T-helper 2 cell treated with Interferon-gamma antibody and Interleukin-4, amounts not matched to agents 5 μg/mL and 100 μg/mL, for 36 hours (primary cell): ENCODE measurements around the gene MYH15.

ENCODE experiments used
- DNase-seq: peaks from one replicate; pipeline ENCODE4 v3.0.0; 2021; ENCODE audit warnings: low spot score
- H3K27ac Mint-ChIP-seq: one replicate; pipeline ENCODE4 v1.8.0; 2021; ENCODE audit warnings: mild to moderate bottlenecking, mixed read lengths
- H3K27me3 Mint-ChIP-seq: one replicate; pipeline ENCODE4 v1.8.0; 2021; ENCODE audit warnings: low read depth, mixed read lengths
- H3K36me3 Mint-ChIP-seq: one replicate; pipeline ENCODE4 v1.8.0; 2021; ENCODE audit warnings: low read depth, mixed read lengths
- H3K4me1 Mint-ChIP-seq: one replicate; pipeline ENCODE4 v1.8.0; 2021; ENCODE audit warnings: low read depth, mixed read lengths
- H3K4me3 Mint-ChIP-seq: one replicate; pipeline ENCODE4 v1.8.0; 2022; ENCODE audit warnings: mild to moderate bottlenecking, moderate library complexity, mixed read lengths
- H3K9me3 Mint-ChIP-seq: one replicate; pipeline ENCODE4 v1.8.0; 2021; ENCODE audit warnings: mixed read lengths

MYH15 gene

GRCh38 chr3:108447096-108447847 is 63.1 kb downstream of the MYH15 start:
- Mint-ChIP-seq H3K9me3 (peaks cover 24% of the 10 kb centered on the region), H3K27me3 (peaks cover 5% of the 10 kb centered on the region), H3K4me1 (no peaks in the 10 kb centered on the region), H3K27ac (no peak overlapping the region), H3K36me3 (peaks cover 5% of the 10 kb centered on the region), H3K4me3 (no peak overlapping the region)
- no peak for DNase-seq

DNA sequence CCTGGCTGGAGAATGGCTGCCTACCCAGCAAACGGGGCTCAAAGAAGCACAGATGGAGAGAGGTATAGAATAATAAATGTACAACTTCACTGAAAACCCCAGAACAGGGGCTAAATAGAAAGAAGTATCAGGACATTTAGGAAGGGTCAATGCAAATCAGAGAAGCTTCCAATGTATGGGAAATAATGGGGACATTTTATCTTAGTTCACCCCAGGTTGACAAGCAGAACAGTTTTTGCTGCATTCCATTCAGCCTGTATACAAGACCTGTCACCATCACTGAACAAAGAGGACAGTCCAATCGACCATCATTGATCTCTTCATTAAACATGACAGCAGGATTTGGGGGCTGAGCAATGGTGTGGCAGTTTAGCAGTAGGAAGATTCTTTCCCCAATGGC is 68.1 kb downstream of the MYH15 start:
- Mint-ChIP-seq H3K9me3 (peaks cover 12% of the 10 kb centered on the region), H3K4me1 (no peaks in the 10 kb centered on the region), H3K27me3 (peaks cover 4% of the 10 kb centered on the region), H3K4me3 (no peak overlapping the region), H3K27ac (no peak overlapping the region), H3K36me3 (peaks cover 4% of the 10 kb centered on the region)
- no peak for DNase-seq

DNA sequence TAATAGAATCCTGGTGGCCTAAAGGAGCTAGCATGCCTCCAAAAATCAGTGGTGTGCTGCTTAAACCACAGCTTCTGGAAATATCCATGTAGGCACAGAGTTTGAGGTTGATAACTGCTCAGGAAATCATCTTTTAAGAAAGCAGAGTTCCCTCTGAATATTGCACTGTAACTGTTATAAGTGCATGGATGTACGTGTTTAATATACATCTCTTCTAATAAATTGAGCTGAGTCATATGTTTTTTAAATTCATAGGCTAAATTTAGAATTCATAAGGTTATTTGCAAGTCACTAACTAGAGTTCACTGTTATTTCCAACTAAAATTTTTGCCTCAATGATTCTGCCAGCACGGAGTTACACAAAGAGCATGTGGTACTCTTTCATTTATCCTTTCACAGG is 68.9 kb downstream of the MYH15 start:
- Mint-ChIP-seq H3K4me1 (no peaks in the 10 kb centered on the region), H3K27me3 (peaks cover 4% of the 10 kb centered on the region), H3K4me3 (no peak overlapping the region), H3K27ac (no peak overlapping the region), H3K9me3 (peaks cover 4% of the 10 kb centered on the region), H3K36me3 (no peaks in the 10 kb centered on the region)
- no peak for DNase-seq

DNA sequence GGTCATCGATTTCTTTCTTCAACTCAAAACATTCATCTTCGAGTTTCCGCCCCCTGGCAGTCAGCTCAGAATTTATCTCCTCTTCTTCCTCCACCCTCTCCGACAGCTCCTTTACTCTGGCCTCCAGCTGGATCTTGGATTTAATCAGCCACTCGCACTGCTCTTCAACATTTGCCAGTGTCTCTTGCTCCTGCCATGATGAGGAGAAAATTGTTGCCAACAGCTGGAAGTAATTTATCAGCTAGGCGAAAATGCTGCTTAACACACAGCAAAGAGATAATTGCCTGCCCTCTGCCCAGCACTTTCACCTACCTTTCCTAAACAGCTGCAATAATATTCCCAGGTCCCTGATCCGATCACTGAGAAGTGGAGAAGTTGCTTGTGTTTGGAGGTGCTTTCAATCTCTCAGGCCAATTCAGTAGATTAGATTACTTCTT is 69.3 kb downstream of the MYH15 start:
- no peak for DNase-seq
- Mint-ChIP-seq H3K4me3 (no peak overlapping the region), H3K36me3 (no peaks in the 10 kb centered on the region), H3K9me3 (peaks cover under 1% of the 10 kb centered on the region), H3K27me3 (peaks cover 4% of the 10 kb centered on the region), H3K27ac (no peak overlapping the region), H3K4me1 (no peaks in the 10 kb centered on the region)

GRCh38 chr3:108438542-108438941 is 71.9 kb downstream of the MYH15 start:
- Mint-ChIP-seq H3K27ac (no peak overlapping the region), H3K4me1 (no peaks in the 10 kb centered on the region)

GRCh38 chr3:108437439-108437838 is 73.0 kb downstream of the MYH15 start:
- no peak for DNase-seq
- Mint-ChIP-seq H3K27me3 (peaks cover 4% of the 10 kb centered on the region), H3K27ac (no peak overlapping the region), H3K36me3 (no peaks in the 10 kb centered on the region), H3K4me1 (no peaks in the 10 kb centered on the region), H3K4me3 (no peak overlapping the region), H3K9me3 (no peaks in the 10 kb centered on the region)

More at GRCh38 chr3:108438542-108438941, 71.9 kb downstream of the MYH15 start:
- no peak for DNase-seq
- Mint-ChIP-seq H3K36me3 (no peaks in the 10 kb centered on the region), H3K27me3 (peaks cover 4% of the 10 kb centered on the region), H3K4me3 (no peak overlapping the region), H3K9me3 (no peaks in the 10 kb centered on the region)

DNA sequence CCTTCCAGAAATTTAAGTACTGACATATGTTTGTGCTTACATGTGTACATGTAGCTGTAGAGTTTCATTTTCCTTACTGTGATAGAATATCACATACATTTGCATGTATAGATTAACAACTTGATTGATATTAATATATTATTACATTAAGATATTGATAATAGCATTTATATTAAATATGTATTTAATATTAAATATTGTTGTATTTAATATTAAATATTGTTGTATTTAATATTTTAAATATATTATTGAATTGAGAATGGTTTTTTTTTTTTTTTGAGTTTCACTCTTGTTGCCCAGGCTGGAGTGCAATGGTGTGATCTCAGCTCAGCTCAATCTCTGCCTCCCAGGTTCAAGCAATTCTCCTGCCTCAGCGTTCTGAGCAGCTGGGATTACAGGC is 76.5 kb downstream of the MYH15 start:
- Mint-ChIP-seq H3K27me3 (peaks cover 4% of the 10 kb centered on the region), H3K9me3 (peaks cover 5% of the 10 kb centered on the region), H3K36me3 (no peaks in the 10 kb centered on the region), H3K4me3 (no peak overlapping the region), H3K4me1 (no peaks in the 10 kb centered on the region), H3K27ac (no peak overlapping the region)
- DNase-seq: no peak

GRCh38 chr3:108432431-108432830 is 78.0 kb downstream of the MYH15 start:
- no peak for DNase-seq
- no peak overlapping the region for H3K4me3 Mint-ChIP-seq
- H3K4me1 Mint-ChIP-seq: no peaks in the 10 kb centered on the region
- H3K9me3 Mint-ChIP-seq: peaks cover 5% of the 10 kb centered on the region
- H3K27me3 Mint-ChIP-seq: peaks cover 2% of the 10 kb centered on the region
- H3K36me3 Mint-ChIP-seq: no peaks in the 10 kb centered on the region
- no peak overlapping the region for H3K27ac Mint-ChIP-seq

- Mint-ChIP-seq H3K4me3 (no peak overlapping the region), H3K27ac (no peak overlapping the region), H3K27me3 (no peaks in the 10 kb centered on the region), H3K36me3 (no peaks in the 10 kb centered on the region), H3K9me3 (peaks cover 5% of the 10 kb centered on the region), H3K4me1 (no peaks in the 10 kb centered on the region)
- no peak for DNase-seq
Observed at GRCh38 chr3:108430540-108430939, 79.9 kb downstream of the MYH15 start.

DNA sequence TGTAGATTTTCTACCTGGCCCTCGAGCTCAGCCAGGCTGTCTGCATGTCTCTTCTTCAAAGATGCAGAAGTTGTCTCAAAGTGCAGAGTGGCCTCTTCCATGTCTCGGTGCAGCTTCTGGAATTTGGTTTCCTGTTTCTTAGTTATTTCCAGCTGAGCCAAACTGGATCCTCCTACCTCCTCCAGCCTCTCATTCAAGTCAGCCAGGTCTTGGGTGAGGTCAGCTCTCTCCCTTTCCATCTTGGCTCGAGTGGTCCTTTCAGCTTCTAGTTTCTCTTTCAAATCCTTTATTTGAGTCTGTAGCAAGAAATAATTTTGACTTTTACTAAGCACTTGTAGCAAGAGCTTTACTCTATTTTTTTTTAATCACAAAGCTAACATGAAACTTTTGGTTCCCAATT is 81.8 kb downstream of the MYH15 start:
- Mint-ChIP-seq H3K27ac (no peak overlapping the region), H3K36me3 (no peaks in the 10 kb centered on the region), H3K4me3 (no peak overlapping the region), H3K4me1 (no peaks in the 10 kb centered on the region), H3K27me3 (no peaks in the 10 kb centered on the region), H3K9me3 (peaks cover 5% of the 10 kb centered on the region)
- DNase-seq: no peak

DNA sequence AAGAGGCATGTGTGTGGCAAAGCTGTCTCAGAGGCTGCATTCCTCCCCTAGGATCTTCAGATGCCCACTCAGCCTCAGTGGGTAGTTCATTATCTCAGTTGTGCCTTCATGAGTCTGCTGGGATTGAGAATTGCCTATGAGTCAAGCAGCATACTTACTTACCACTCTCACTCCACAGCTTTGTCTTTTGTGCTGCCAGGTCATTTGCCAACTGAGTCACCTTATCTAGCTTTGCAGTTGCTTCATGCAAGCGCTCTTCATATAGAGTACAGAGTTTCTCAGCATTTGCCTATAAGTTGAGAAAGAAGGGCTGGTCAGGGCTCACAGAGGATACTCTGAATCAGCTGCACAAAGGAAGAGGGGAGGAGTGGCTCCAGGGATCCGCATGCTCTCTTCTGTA is 89.5 kb downstream of the MYH15 start:
- H3K27me3 Mint-ChIP-seq: peaks cover 3% of the 10 kb centered on the region
- H3K9me3 Mint-ChIP-seq: no peaks in the 10 kb centered on the region
- H3K27ac Mint-ChIP-seq: no peak overlapping the region
- H3K4me3 Mint-ChIP-seq: no peak overlapping the region
- no peak for DNase-seq
- H3K4me1 Mint-ChIP-seq: peaks cover 2% of the 10 kb centered on the region
- H3K36me3 Mint-ChIP-seq: no peaks in the 10 kb centered on the region

DNA sequence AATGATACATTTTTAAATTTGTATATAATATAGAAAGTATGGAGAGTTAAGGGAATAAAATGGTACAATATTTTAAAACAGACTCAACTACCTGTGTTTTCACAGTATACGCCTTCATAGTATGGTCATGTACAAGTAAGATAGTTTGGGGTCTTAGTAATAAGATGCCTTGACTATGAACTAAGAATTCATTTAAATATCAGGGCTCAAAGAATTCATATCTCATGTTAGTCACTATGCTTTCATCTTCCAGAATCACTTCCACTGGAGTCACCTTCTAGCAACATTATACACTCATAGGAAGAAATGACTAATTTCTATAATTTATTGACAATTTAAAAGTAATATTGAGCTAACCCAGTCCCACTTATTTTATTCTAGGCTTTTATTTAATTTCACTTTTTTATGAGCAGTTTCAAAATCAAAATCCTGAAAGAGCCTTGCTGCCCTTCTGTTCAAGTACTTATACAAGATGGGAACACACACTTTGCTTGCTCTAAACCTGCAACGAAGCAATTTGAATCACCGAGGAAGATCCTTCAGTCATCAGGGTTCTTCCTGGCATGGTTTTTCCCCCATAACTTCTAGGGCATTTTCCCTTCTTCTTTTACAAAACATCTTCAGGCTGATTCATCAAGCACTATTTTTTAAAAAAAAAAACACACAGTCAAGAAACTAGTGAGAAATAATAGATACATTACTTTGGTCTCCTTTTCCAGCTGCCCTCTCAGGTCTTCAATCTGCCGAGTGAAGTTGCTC is 94.1 kb downstream of the MYH15 start:
- H3K27ac Mint-ChIP-seq: no peak overlapping the region
- no peaks in the 10 kb centered on the region for H3K9me3 Mint-ChIP-seq
- H3K36me3 Mint-ChIP-seq: no peaks in the 10 kb centered on the region
- peaks cover 2% of the 10 kb centered on the region for H3K4me1 Mint-ChIP-seq
- peaks cover 8% of the 10 kb centered on the region for H3K27me3 Mint-ChIP-seq
- H3K4me3 Mint-ChIP-seq: no peak overlapping the region
- DNase-seq: no peak

DNA sequence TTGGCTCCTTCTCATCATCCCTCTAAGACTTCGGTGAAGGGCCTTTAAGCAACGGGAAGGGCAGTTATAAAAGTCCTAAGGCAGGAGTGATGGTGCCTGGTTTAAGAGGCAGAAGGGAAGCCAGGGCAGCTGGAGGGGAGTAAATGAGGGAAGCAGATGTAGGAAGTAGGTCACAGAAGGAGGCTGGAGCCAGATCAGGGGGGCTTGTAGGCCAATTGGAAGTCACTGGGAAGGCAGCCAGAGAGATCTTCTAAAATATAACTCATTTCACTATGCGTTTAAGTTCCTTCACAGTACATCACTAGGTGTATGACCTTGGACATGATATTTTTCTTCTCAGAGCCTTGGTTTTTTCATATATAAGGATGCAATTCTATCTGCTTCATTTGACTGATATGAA is 94.7 kb downstream of the MYH15 start:
- Mint-ChIP-seq H3K9me3 (no peaks in the 10 kb centered on the region), H3K4me3 (no peak overlapping the region), H3K36me3 (no peaks in the 10 kb centered on the region), H3K4me1 (peaks cover 2% of the 10 kb centered on the region), H3K27me3 (peaks cover 10% of the 10 kb centered on the region), H3K27ac (no peak overlapping the region)
- no peak for DNase-seq

GRCh38 chr3:108414007-108414406 is 96.4 kb downstream of the MYH15 start:
- Mint-ChIP-seq H3K9me3 (no peaks in the 10 kb centered on the region), H3K36me3 (no peaks in the 10 kb centered on the region), H3K4me1 (no peaks in the 10 kb centered on the region), H3K4me3 (no peak overlapping the region), H3K27ac (no peak overlapping the region), H3K27me3 (peaks cover 10% of the 10 kb centered on the region)
- DNase-seq: no peak
